Suprapubic skin (tissue), 4 donors: ENCODE data around the gene DAND5. TPM values are rescaled to one million over a fixed set of nuclear protein-coding genes. Genes with fewer than 3 reads are reported as not detected.

Source experiments
- DNase-seq, 2 donors: peaks; one replicate each; pipeline ENCODE4 v3.0.0-alpha.2; 2019; ENCODE audit warnings: low spot score in 2 of 2
- H3K27ac ChIP-seq: fragments of 200-600 bp; sonication (generic); one replicate; pipeline ENCODE4 v1.5.1; 2019
- H3K27me3 ChIP-seq: fragments of 200-600 bp; sonication (generic); one replicate; pipeline ENCODE4 v1.5.1; 2019
- H3K36me3 ChIP-seq: fragments of 200-600 bp; sonication (generic); one replicate; pipeline ENCODE4 v1.5.1; 2019
- H3K4me1 ChIP-seq: fragments of 200-600 bp; sonication (generic); one replicate; pipeline ENCODE4 v1.5.1; 2019
- H3K4me3 ChIP-seq: fragments of 200-600 bp; sonication (generic); one replicate; pipeline ENCODE4 v1.5.1; 2019; ENCODE audit warnings: mild to moderate bottlenecking
- H3K9me3 ChIP-seq: fragments of 200-600 bp; sonication (generic); one replicate; pipeline ENCODE4 v1.5.1; 2019
- EP300 ChIP-seq: sonication (generic); formaldehyde crosslinking; IDR thresholded peaks from one replicate; pipeline ENCODE4 v1.6.1; 2017; ENCODE audit warnings: antibody characterized with exemption
- POLR2A ChIP-seq, 2 donors: fragments of 450-650 bp; IDR thresholded peaks; one replicate each; pipeline ENCODE4 v1.6.1; 2017; ENCODE audit warnings: antibody characterized with exemption in 2 of 2, mild to moderate bottlenecking in 2 of 2, moderate library complexity in 2 of 2
- POLR2AphosphoS5 ChIP-seq, 3 donors: sonication (generic); formaldehyde crosslinking; IDR thresholded peaks; one replicate each; pipeline ENCODE4 v1.6.1; 2017; ENCODE audit warnings: antibody characterized with exemption in 3 of 3
- WGBS: methylation state at CpG from one replicate; pipeline ENCODE4 v1.1.5; 2018; 5-methylcytosine and 5-hydroxymethylcytosine counted together
- total RNA-seq, 4 donors: library from RNA; depleted of rRNA; stranded (reverse); fragments of >200 nt; gene quantifications; one replicate each; pipeline ENCODE4 v1.1.0, GENCODE V29; 2016
- TF ChIP-seq, protein P1 (sequence below), 2 donors: fragments of 200-600 bp in 1 of 2; fragments of 450-650 bp in 1 of 2; sonication (generic) in 1 of 2; IDR thresholded peaks; one replicate each; pipeline ENCODE4 v1.5.1; 2016 to 2019; ENCODE audit warnings: antibody characterized with exemption in 2 of 2, mild to moderate bottlenecking in 1 of 2, moderate library complexity in 1 of 2

Gene DAND5
- total RNA-seq, 4 donors from 2014 or later = not detected

DNA sequence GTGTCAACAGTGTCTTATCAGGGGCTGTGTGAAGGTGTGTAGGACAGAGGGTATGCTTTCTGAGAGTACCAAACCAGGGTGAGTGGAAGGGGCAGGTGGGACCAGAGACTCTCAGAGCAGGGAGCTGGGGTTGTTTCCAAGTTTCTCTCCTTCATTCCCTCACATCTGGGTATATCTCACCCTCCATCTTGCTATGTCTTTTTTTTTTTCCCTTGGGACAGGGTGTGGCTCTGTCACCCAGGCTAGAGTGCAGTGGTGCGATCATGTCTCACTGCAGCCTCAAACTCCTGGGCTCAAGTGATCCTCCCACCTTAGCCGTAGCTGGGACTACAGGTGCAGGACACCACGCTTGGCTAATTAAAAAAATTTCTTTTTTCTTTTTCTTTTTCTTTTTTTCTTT lies 10.6 kb downstream of the DAND5 start:
- Histone ChIP-seq H3K4me1 (peaks cover 14% of the 10 kb centered on the region), H3K27me3 (no peaks in the 10 kb centered on the region), H3K36me3 (no peaks in the 10 kb centered on the region), H3K9me3 (no peaks in the 10 kb centered on the region), H3K4me3 (no peak overlapping the region), H3K27ac (no peak overlapping the region)
- DNase-seq = no peak
- WGBS = 80% methylated on average over 3 of the region's 3 CpGs
- TF ChIP-seq, protein P1, sequence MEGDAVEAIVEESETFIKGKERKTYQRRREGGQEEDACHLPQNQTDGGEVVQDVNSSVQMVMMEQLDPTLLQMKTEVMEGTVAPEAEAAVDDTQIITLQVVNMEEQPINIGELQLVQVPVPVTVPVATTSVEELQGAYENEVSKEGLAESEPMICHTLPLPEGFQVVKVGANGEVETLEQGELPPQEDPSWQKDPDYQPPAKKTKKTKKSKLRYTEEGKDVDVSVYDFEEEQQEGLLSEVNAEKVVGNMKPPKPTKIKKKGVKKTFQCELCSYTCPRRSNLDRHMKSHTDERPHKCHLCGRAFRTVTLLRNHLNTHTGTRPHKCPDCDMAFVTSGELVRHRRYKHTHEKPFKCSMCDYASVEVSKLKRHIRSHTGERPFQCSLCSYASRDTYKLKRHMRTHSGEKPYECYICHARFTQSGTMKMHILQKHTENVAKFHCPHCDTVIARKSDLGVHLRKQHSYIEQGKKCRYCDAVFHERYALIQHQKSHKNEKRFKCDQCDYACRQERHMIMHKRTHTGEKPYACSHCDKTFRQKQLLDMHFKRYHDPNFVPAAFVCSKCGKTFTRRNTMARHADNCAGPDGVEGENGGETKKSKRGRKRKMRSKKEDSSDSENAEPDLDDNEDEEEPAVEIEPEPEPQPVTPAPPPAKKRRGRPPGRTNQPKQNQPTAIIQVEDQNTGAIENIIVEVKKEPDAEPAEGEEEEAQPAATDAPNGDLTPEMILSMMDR (IDR thresholded peaks at IDR 0.05) = no peak
- TF ChIP-seq EP300 (no peak), POLR2AphosphoS5 (IDR thresholded peaks at IDR 0.05) (no peak), POLR2A (IDR thresholded peaks at IDR 0.05) (no peak)

DNA sequence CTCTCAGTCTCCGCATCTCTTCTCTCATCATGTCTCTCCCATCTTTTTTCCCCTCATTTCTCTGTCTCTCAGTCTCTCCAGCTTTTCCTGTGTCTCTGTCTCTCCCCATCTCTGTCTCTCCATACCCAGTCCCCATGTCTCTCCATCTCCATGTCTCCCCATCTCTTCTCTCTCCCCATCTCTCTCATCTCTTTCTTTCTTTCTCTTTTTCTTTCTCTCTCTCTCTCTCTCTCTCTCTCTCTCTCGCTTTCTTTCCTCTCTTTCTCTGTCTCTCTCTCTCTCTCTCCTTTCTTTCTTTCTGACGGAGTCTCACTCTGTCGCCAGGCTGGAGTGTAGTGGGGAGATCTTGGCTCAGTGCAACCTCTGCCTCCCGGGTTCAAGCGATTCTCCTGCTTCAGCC lies 13.3 kb downstream of the DAND5 start:
- H3K4me1 ChIP-seq = peaks cover 24% of the 10 kb centered on the region
- H3K27me3 ChIP-seq = no peaks in the 10 kb centered on the region
- H3K36me3 ChIP-seq = no peaks in the 10 kb centered on the region
- DNase-seq = no peak
- H3K4me3 ChIP-seq = no peak overlapping the region
- H3K9me3 ChIP-seq = no peaks in the 10 kb centered on the region
- WGBS = 92% methylated on average over 6 of the region's 6 CpGs
- TF ChIP-seq POLR2A (IDR thresholded peaks at IDR 0.05) (no peak), POLR2AphosphoS5 (IDR thresholded peaks at IDR 0.05) (no peak), EP300 (no peak)
- TF ChIP-seq, protein P1 (IDR thresholded peaks at IDR 0.05) = no peak
- H3K27ac ChIP-seq = no peak overlapping the region

DNA sequence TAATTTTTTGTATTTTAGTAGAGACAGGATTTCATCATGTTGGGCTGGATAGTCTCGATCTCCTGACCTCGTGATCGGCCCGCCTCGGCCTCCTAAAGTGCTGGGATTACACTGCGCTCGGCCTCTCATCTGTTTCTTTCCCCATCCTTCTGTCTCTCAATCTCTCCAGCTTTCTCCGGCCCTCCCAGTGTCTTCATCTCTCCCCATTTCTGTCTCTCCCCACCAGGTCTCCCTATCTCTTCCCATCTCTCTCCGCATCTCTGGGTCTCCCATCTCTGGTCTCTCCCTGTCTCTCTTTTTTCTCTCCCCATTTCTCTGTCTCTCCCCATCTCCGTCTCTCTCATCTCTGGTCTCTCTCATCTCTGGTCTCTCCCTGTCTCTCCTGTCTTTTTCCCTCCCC lies 13.7 kb downstream of the DAND5 start:
- H3K4me3 ChIP-seq = peak overlapping the region; percentile 42
- H3K4me1 ChIP-seq = peaks cover 24% of the 10 kb centered on the region
- DNase-seq = no peak
- H3K27ac ChIP-seq = no peak overlapping the region
- H3K27me3 ChIP-seq = no peaks in the 10 kb centered on the region
- 57% methylated on average over 10 of the region's 10 CpGs for WGBS
- H3K9me3 ChIP-seq = no peaks in the 10 kb centered on the region
- H3K36me3 ChIP-seq = no peaks in the 10 kb centered on the region
- no peak for TF ChIP-seq POLR2AphosphoS5 (IDR thresholded peaks at IDR 0.05)
- TF ChIP-seq POLR2A (IDR thresholded peaks at IDR 0.05) = no peak
- TF ChIP-seq, protein P1 (IDR thresholded peaks at IDR 0.05) = no peak
- no peak for TF ChIP-seq EP300

DNA sequence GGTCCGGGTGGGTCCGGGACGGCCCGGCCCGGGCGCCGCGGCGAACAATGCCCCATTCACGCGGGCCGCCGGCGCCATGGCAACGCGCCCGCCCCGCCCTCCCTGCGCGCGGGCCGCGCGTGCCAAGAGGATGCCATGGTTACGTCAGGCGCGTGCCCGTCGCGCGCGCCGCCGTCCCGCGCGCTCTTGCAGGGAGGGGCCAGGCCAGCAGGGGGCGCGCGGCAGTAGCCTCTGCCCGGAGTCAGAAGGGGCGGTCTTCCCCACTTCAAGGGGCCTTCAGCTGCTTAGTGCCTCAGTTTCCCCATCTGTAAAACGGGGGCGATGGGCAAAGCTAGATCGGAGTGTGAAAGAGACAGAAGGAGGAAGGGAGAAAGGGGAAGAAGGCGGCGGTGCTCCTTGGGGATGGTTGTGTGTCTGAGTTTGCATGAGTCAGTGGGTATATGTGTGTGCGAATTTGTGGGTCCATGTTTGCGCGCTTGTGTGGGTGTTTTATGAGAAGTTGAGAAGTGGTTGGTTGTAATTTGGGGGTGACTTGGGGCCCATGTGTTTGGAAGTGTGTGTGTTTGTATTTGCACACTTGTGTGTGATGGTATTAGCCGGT lies 14.3 kb downstream of the DAND5 start:
- Histone ChIP-seq H3K9me3 (no peaks in the 10 kb centered on the region), H3K4me1 (peaks cover 24% of the 10 kb centered on the region), H3K27me3 (no peaks in the 10 kb centered on the region), H3K4me3 (peak overlapping the region; percentile 42), H3K27ac (no peak overlapping the region), H3K36me3 (no peaks in the 10 kb centered on the region)
- DNase-seq = peak in 1 of 2 donors; percentile 84
- 10% methylated on average over 44 of the region's 51 CpGs for WGBS
- no peak for TF ChIP-seq EP300
- TF ChIP-seq, protein P1 (IDR thresholded peaks at IDR 0.05) = peak; percentile 86 to 99
- TF ChIP-seq POLR2AphosphoS5 (IDR thresholded peaks at IDR 0.05) = peak in 2 of 3 donors; percentile 53 to 65
- no peak for TF ChIP-seq POLR2A (IDR thresholded peaks at IDR 0.05)

DNA sequence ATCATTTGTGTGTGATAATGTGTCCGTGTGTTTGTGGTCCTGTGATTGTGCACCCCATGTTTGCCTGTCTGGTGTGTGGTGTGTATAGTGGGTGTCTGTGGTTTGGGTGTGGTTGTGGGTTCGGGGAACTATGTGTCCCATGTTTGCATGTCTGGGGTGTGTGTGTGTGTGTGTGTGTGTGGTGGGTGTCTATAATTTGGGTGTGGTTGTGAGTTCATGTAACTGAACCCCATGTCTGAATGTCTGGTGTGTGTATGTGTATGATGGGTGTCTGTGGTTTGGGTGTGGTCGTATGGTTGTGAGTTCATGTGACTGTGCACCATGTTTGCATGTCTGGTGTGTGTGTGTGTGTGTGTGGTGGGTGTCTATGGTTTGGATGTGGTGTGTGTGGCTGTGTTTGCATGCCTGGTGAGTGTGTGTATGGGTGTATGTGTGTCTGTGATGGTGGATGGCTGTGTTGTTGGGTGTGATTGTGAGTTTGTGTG lies 14.8 kb downstream of the DAND5 start:
- 72% methylated on average over 3 of the region's 3 CpGs for WGBS
- peaks cover 24% of the 10 kb centered on the region for H3K4me1 ChIP-seq
- no peaks in the 10 kb centered on the region for H3K36me3 ChIP-seq
- H3K9me3 ChIP-seq = no peaks in the 10 kb centered on the region
- DNase-seq = no peak
- no peak for TF ChIP-seq POLR2A (IDR thresholded peaks at IDR 0.05)
- no peak overlapping the region for H3K4me3 ChIP-seq
- H3K27me3 ChIP-seq = no peaks in the 10 kb centered on the region
- peak overlapping the region; percentile 78 for H3K27ac ChIP-seq
